ENCODE measurements around the gene GPHA2.
A peak's percentile ranks its signal among the peaks of the same experiment; 100 is the strongest.

GPHA2 gene

GRCh38 chr11:64910451-64911093 is 25.1 kb downstream of the GPHA2 start:
- DNase-seq (ENCODE audit: low spot score): no peak

DNA sequence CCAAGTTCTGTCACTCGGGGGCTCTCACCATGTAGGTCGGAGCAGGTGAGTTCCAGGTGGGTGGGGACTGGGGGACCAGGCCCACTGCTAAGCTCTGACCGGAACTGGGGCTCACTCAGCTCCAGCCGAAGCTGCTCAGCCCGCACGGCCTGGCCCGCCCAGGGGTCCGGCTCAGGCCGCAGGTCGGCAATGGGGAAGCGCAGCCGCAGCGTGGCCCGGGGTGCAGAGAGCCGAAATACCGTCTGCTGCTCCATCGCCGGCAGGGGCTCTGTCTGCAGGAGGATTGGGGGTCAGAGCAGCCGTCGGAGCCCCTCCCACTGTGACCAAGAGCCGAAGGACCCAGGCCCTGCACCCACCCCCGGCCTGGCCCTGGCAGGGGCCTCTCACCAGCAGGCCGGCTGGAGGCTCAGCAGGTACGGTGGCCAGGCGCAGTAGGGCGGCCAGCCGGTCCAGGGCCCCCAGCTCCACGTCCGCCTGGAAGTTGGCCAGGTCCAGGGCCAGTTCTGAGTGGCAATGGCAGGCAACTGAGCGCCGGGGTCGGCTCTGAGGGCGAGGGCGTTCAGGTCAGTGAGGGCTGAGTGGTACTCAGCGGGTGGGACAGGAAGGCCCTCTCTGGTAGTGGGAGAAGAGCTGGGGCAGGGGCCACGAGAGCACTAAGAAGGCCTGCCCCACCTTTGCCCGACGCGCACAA is 25.9 kb downstream of the GPHA2 start:
- no peak for DNase-seq (ENCODE audit: low spot score)

GRCh38 chr11:64908766-64909165 is 26.9 kb downstream of the GPHA2 start:
- no peak for DNase-seq (ENCODE audit: low spot score)

GRCh38 chr11:64906314-64906635 is 29.4 kb downstream of the GPHA2 start:
- DNase-seq (ENCODE audit: low spot score): no peak

DNA sequence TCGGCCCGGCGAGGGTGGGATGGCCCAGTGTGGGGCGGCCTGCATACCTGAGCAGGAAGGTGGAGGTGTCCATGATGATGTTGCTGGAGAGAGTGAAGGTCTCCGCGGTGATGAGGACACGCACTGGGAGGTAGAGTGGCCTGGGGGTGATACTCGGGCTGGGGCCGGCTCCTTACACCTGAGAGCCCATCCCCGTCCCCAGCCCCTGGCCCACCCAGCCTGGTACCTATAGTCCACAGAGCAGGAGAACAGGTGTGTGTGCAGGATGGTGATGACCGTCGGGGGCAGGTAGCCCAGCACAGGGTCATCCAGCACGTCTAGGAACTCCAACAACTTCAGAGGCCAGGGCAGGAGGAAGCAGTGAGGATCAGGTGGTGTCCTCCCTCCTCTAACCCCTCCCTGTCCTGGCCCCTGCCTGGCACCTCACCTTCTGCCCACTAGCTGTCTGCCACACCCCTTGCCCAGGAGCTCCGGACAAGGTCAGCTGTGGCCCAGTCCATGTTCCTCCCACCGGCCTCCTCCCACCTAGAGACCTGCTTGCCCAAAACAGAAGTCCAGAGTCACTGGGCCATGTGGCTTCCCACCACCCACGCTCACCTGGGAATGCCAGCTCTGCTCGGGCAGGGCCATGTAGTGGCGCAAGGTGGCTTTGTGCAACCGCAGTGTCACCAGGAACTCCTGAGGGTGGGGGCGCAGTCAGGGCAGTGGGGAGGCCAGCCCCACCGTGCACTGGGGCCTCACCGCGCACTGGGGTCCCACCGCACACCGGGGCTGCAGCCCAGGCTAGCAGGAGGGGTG is 30.0 kb downstream of the GPHA2 start:
- no peak for DNase-seq (ENCODE audit: low spot score)

GRCh38 chr11:64903291-64903833 is 32.3 kb downstream of the GPHA2 start:
- no peak for DNase-seq (ENCODE audit: low spot score)

DNA sequence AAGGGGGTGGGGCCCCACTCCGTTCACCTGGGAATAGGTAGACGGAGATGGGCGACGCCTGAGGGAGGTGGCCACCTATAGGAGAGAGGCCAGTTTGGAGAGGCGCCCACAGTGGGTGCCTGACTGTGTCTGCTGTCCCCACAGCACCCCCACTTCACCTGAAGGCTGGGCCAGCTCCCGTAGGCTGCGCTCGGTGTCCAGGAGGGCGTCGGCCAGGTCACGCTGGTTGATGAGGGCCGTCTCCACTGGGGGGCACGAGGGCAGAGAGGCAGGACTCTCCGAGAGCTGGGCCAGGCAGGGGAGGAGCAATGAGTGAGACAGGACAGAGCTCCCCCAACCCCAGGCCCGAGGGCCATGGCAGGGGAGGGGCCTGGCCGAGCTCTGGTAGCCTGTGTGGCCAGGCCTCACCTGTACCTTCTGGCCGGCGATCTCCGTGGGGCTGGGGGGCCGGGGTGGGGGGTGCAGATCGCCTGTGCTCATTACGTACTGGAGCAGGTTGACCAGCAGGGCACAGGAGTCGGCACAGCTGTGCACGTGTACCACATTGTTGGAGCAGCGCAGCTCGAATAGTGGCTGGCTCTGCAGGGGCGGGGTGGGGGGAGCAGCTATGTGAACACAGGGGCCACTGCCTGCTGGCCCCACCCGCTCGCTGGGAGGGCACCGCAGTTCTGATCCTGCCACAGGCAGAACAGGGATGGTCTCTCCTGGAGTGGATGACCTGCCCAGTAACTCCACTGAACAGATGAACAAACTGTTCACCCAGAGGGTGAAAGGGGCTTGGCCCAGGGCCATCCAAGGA is 33.4 kb downstream of the GPHA2 start:
- DNase-seq (ENCODE audit: low spot score): no peak

DNA sequence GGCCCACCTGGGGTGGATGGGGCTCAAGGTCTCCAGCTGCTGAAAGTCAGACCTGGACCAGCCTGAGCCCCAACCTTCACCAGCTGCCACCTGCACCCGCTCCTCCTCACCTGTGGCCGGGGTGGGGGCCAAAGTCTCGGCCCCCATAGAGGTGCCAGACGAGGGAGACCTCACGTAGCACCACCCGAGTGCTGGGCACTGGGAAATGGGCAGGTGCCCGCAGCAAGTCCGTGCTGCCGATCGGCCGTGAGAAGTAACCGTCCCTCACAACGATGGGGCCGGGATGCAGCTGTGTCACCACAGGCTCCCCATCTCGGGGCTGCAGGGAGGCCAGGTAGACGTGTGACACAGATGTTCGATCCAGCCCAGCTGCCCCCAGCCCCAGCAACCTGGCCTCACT is 34.9 kb downstream of the GPHA2 start:
- DNase-seq (ENCODE audit: low spot score): no peak

DNA sequence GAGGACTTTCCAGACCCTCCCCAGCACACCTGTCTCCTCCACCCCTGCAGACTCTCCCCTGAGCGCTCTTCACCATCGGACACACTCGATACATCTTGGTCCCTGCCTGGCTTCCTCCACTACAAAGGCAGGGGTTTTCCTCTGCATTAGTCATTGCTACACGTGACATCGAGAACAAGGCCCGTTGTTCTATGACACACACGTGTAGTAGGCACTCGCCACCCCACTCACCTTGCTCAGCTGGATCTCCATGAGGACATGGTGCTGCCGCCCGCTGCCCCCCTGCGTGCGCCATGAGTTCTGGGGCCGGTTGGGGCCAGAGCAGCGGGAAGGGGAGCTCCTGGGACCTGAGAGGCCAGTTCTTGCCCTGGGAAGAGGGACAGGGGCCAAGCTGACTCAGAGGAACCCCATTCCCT is 35.4 kb downstream of the GPHA2 start:
- DNase-seq (ENCODE audit: low spot score): no peak

DNA sequence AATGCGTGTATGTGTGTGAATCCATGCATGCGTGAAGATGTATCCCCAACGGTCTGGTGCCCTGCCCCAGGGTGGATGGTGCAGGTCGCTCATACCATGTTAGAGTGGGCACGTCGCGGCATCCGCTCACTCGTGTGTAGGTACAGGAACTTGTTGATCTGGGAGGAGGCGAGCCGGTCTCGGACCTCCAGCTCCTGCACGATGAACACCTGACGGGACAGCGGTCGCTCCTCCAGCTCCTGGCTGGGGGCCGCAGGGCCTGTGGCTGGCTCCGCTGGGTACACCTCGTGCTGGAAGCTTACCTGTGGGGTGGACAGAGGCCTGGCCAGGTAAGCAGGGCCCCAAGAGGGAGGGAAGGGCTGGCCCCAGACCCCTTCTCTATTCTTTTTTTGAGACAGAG is 37.2 kb downstream of the GPHA2 start:
- DNase-seq (ENCODE audit: low spot score): no peak

- DNase-seq (ENCODE audit: low spot score): no peak
Observed at GRCh38 chr11:64898076-64898445, 37.6 kb downstream of the GPHA2 start.

DNA sequence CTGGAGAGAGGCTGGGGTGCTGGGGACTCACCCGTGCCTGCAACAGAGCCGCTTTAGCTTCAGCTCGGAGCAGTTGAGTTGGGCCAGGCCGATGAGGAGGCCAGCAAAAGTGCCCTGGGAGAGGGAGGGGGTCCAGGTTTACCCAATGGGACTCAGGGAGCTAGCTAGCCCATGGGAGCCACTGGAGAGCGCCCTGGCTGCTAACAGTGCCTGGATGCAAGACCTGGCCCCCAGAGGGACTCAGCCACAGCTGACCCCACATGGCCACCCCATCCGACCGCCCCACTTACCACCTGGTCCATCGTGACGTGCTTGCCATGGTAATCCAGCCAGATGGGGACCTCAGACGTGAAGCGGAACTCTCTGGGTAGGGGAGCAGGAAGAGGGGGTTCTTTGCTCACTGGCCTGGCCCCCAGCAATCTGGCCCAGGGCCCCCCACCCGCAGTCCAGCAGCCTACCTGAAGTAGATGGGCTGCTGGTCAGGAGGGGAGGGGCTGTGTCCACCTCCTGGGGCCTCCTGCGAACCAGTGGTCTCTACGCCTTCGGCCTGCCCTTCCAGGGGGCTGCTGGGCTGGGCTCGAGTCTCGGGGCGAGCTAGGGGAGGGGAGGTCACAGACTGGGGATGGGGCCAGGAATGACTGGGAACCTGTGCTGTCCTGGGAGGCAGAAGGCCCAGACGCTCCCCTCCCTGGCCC is 38.2 kb downstream of the GPHA2 start:
- DNase-seq (ENCODE audit: low spot score): no peak

- DNase-seq (ENCODE audit: low spot score): no peak
Observed at GRCh38 chr11:64896448-64897022, 39.2 kb downstream of the GPHA2 start.

DNA sequence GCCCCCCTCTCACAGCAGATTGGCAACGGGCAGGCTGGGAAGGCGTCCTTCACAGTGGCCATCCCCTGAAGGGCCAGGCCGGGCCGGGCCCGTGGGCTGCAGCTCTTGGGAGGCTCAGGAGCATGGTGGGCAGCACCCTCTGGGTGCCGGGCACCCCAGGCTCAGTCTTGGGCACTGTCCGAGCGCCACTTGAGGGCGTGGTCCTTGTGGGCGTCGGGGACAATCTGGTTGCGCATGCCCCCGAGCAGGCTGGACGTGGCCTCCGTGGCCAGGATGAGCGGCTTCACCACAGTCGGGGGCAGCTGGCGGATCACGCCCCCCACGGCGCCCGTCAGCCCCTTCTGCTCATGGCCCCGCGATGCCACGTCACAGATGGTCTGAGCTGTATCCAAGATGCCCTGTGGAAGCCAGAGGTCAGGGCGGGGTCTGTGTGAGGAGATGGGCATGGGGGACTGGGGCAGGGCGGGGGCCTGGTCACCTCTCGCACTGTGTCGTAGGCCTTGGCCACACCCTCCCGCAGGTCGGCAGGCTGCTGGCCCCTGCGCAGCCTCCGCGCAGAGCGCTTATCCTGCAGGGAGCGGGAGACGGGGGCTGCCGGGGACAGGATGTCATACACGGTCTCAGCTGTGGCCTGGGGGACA is 40.8 kb downstream of the GPHA2 start:
- DNase-seq (ENCODE audit: low spot score): no peak

DNA sequence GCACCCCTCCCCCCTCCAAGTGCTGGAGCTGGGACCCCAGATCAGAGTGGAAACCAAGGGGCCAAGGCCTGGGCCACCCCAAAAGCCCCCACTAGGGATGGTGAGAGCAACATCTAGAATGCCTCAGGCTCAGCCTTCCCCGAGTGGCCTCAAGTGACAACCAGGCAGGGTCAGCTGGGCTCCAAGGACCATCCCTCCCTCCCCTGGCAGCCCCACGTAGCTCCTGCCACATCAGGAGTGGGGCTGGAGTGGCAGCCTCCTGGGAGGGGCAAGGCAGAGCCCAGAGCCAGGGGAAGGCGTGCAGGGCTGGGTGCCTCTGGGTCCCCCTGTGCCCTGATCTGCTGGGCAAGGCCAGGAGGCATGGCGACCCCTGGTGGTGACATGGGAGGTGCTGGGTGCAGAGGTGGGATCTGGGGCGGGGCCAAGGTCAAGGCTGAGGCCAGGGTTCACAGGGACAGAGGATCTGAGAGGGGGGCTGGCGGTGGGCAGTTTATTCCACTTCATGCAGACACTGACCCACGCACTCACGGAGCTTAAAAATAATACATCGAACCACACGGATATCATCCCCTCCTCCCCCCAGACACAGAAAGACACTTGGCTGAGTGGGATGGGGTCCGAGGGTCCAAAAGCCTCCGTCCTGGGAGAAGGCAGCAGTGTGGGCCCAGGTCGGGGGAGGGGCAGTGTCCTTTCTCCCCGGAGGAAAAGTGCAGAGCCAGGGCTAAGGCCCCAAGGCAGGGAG is 41.5 kb downstream of the GPHA2 start:
- peak; percentile 49 for DNase-seq (ENCODE audit: low spot score)

DNA sequence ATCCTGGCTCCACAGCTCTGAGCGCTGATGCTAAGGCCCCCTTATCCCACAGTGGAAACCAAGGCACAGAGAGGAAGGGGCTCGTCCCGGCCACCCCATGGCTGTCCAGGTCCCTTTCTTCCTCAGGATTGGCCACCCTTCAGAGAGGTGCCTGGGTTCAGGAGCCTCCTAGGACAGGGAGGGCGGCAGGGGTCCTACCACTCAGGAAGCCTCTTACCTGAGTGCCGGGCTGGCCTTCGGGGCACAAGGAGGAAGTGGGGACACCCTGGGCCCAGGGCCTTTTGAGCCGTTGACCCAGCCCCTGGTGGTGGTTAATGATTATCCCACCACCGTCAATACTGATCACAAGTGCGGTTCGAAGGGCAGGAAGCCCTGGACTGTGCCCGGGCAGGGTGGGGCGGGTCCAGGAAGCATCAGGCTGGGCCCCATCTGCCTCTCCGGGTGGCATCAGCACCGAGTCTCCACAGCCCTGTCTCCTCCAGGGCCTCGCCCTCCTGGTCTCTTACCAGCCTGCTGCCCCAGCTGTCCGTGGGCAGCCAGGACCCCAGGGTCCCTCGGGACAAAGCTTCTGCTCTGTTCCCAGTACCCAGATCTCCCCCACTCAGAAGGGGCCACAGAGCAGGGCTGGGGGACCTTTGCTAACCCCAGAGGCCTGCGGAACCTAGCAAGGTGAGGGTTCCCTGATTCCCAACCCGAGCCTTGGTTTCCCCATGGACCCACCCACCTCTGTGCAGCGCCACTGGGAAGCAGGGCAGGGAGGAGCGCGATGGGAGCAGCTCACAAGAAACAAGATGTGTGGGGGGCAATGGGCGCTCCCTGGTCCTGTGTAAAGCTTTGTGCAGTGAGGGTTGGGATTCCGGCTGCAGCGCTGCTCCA is 42.3 kb downstream of the GPHA2 start:
- DNase-seq (ENCODE audit: low spot score): no peak

DNA sequence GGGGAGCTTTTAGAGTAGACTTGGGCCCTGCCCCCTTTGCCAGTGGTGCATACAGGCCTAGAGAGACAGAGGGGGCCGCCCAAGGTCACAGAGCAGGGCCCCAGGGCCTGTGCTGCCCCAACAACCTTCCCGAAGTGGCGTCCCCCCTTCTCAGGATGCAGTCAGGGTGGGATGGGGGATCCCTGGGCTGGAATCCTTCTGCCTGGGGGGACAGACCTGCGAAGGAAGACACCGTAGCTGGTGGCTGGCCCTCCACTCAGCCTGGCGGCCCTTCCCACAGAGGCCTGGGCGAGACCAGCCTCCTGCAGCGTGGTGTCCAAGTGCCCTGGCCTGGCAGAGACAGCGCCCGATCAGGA is 42.9 kb downstream of the GPHA2 start:
- no peak for DNase-seq (ENCODE audit: low spot score)

GRCh38 chr11:64892411-64892831 is 43.3 kb downstream of the GPHA2 start:
- no peak for DNase-seq (ENCODE audit: low spot score)

DNA sequence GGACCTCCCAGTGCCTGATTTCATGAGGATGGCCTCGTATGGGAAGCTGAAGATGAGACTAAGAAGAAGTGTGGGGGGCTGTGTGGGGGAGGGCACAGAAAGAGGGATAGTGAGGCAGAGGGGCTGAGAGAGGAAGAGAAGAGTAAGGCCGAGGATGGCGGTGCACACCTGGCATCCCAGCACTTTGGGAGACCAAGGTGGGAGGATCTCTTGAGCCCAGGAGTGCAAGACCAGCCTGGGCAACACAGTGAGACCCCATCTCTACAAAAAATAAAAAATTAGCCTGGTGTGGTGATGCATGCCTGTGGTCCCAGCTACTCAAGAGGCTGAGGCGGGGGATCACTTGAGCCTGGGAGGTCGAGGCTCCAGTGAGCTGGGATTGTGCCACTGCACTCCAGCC is 43.8 kb downstream of the GPHA2 start:
- no peak for DNase-seq (ENCODE audit: low spot score)

Measured in COLO829 (cell line).